CD14-positive monocyte (primary cell): Measurements from ENCODE around the gene RAB40C. TPM values are rescaled to one million over a fixed set of nuclear protein-coding genes. Genes with fewer than 3 reads are reported as not detected.

Source experiments
- DNase-seq, 3 donors: peaks; one replicate each; pipeline ENCODE4 v3.0.0-alpha.2; 2011 to 2022
- H2AFZ ChIP-seq: 2 replicates; pipeline ENCODE4 v1.6.0; 2012; ENCODE audit warnings: mild to moderate bottlenecking, low read depth, low read length, inconsistent platforms; ENCODE audit not compliant: insufficient read depth, poor library complexity, severe bottlenecking
- H3K27ac ChIP-seq, 2 donors: 1 replicate in 1 of 2; 2 replicates in 1 of 2; pipeline ENCODE4 v1.5.1; 2012 to 2013; ENCODE audit warnings: low read length in 2 of 2, control low read depth in 1 of 2, inconsistent platforms in 1 of 2, low read depth in 1 of 2, mild to moderate bottlenecking in 1 of 2
- H3K27me3 ChIP-seq, 2 donors: one replicate each; pipeline versions ENCODE4 v1.6.0 to v1.6.1; 2011 to 2013; ENCODE audit warnings: low read length in 2 of 2; ENCODE audit not compliant: control insufficient read depth in 2 of 2, insufficient read depth in 2 of 2
- H3K36me3 ChIP-seq, 2 donors: replicated peaks in 1 of 2; 1 replicate in 1 of 2; 2 replicates in 1 of 2; pipeline versions ENCODE4 v1.5.1 to v1.6.1; 2012 to 2013; ENCODE audit warnings: low read length in 2 of 2, control low read depth in 1 of 2, inconsistent platforms in 1 of 2, mild to moderate bottlenecking in 1 of 2; ENCODE audit not compliant: insufficient read depth in 2 of 2, control insufficient read depth in 1 of 2
- H3K4me1 ChIP-seq, 2 donors: 1 replicate in 1 of 2; 2 replicates in 1 of 2; pipeline versions ENCODE4 v1.5.1 to v1.6.1; 2012 to 2013; ENCODE audit warnings: low read length in 2 of 2, control low read depth in 1 of 2, inconsistent platforms in 1 of 2, mild to moderate bottlenecking in 1 of 2, moderate library complexity in 1 of 2; ENCODE audit not compliant: insufficient read depth in 2 of 2, control insufficient read depth in 1 of 2
- H3K4me2 ChIP-seq: replicated peaks from 2 replicates; pipeline ENCODE3; 2012; ENCODE audit warnings: low read length, moderate library complexity, mild to moderate bottlenecking; ENCODE audit not compliant: poor library complexity, severe bottlenecking; ENCODE audit errors: extremely low read depth
- H3K4me3 ChIP-seq, 3 experiments: fragments of 200-600 bp in 1 of 3; sonication (generic) in 1 of 3; replicated peaks in 1 of 3; 1 replicate in 2 of 3; 2 replicates in 1 of 3; pipeline ENCODE4 v1.5.1; 2011 to 2013; ENCODE audit warnings: low read length in 3 of 3, mild to moderate bottlenecking in 3 of 3, control low read depth in 2 of 3, low read depth in 2 of 3, inconsistent platforms in 1 of 3, moderate library complexity in 1 of 3
- H3K79me2 ChIP-seq: 2 replicates; pipeline ENCODE4 v1.6.0; 2012; ENCODE audit warnings: mild to moderate bottlenecking, control low read depth, inconsistent platforms, low read length, moderate library complexity; ENCODE audit not compliant: insufficient read depth
- H3K9ac ChIP-seq: 2 replicates; pipeline ENCODE4 v1.6.0; 2017; ENCODE audit warnings: low read length, mild to moderate bottlenecking; ENCODE audit not compliant: insufficient read depth, poor library complexity, severe bottlenecking
- H3K9me3 ChIP-seq, 2 donors: replicated peaks in 1 of 2; 1 replicate in 1 of 2; 2 replicates in 1 of 2; pipeline versions ENCODE4 v1.5.1 to v1.6.1; 2012 to 2013; ENCODE audit warnings: low read length in 2 of 2, control low read depth in 1 of 2; ENCODE audit not compliant: control insufficient read depth in 1 of 2, insufficient read depth in 1 of 2
- H4K20me1 ChIP-seq: 2 replicates; pipeline ENCODE4 v1.6.0; 2012; ENCODE audit warnings: mild to moderate bottlenecking, low read length, control low read depth, moderate library complexity; ENCODE audit not compliant: insufficient read depth
- H3K27ac Mint-ChIP-seq, 7 donors: one replicate each; pipeline ENCODE4 v1.8.0; 2020; ENCODE audit warnings: mild to moderate bottlenecking in 7 of 7, mixed read lengths in 7 of 7, moderate library complexity in 6 of 7, inconsistent platforms in 2 of 7
- H3K27me3 Mint-ChIP-seq, 3 donors: one replicate each; pipeline ENCODE4 v1.8.0; 2021 to 2022; ENCODE audit warnings: low read depth in 3 of 3, mild to moderate bottlenecking in 3 of 3, mixed read lengths in 3 of 3, moderate library complexity in 3 of 3, inconsistent platforms in 1 of 3
- H3K36me3 Mint-ChIP-seq, 2 donors: one replicate each; pipeline ENCODE4 v1.8.0; 2020; ENCODE audit warnings: mixed read lengths in 2 of 2, inconsistent platforms in 1 of 2, mild to moderate bottlenecking in 1 of 2
- H3K4me1 Mint-ChIP-seq: one replicate; pipeline ENCODE4 v1.8.0; 2020; ENCODE audit warnings: mild to moderate bottlenecking, mixed read lengths
- H3K4me3 Mint-ChIP-seq, 2 donors: one replicate each; pipeline ENCODE4 v1.8.0; 2020; ENCODE audit warnings: mild to moderate bottlenecking in 2 of 2, mixed read lengths in 2 of 2, moderate library complexity in 1 of 2
- H3K9me3 Mint-ChIP-seq, 7 donors: one replicate each; pipeline ENCODE4 v1.8.0; 2020 to 2022; ENCODE audit warnings: mixed read lengths in 7 of 7, mild to moderate bottlenecking in 6 of 7, moderate library complexity in 6 of 7, inconsistent platforms in 2 of 7
- WGBS: methylation state at CpG from one replicate; pipeline ENCODE4 v1.1.5; 2013; ENCODE audit warnings: missing lambda C conversion rate; ENCODE audit not compliant: insufficient coverage; 5-methylcytosine and 5-hydroxymethylcytosine counted together
- intact Hi-C, 2 donors: fragments of 100-400 bp; cut with micrococcal nuclease; formaldehyde crosslinking; loops; one replicate each; pipeline versions ENCODE4 v1.15.0 to v1.15.1; 2023
- polyA plus RNA-seq, 3 donors: library from polyadenylated mRNA; depleted of rRNA in 1 of 3; unstranded in 2 of 3; stranded (reverse) in 1 of 3; fragments of 300-500 nt in 2 of 3; fragments of >200 nt in 1 of 3; fragmentation: Illumina TruSeq in 2 of 3; gene quantifications; 1 replicate in 2 of 3; 2 replicates in 1 of 3; pipeline ENCODE4 v1.2.3, GENCODE V29; 2012 to 2021
- TF ChIP-seq, protein P1 (sequence below): fragments of 200-600 bp; IDR thresholded peaks from one replicate; pipeline ENCODE4 v1.8.0; 2022; ENCODE audit warnings: antibody characterized with exemption, mild to moderate bottlenecking

The RAB40C gene
- polyA plus RNA-seq, 3 donors, result 10.0 to 22.6 (median 10.9) TPM

DNA sequence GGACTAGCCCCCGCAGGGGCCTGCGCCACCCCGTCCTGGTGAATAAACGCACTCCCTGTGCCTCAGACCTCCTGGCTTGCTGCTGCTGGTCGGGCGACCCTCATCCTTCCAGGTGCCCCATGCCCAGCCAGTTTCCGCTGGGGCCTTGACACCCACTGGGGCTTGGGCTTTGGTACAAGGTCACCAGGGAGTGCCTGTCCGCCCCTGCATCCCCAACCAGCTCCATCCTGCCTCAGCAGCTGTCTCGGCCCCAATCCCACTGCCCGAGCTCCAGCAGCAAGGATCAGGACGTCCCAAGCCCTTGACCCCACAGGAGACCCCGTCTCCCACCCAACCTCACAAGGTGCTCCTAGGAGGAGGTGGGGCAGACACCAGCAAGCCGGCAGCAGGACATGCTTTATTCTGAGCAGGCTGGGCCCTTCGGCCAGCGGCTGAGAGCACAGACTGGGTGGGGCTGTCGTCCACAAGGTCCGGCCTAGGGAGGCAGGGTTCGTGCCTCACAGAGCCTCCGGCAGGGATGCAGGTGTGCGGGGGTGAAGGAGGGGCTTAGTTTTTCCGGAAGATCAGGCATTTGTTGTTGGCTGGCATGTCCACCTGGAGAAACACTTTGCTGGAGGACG lies 44.3 kb downstream of the RAB40C start:
- Histone ChIP-seq H3K79me2 (peaks cover 12% of the 10 kb centered on the region), H3K36me3 (peaks cover 0 to 9% of the 10 kb centered on the region in 2 donors), H3K9ac (no peak overlapping the region), H3K27me3 (no peaks in the 10 kb centered on the region), H3K9me3 (no peaks in the 10 kb centered on the region), H4K20me1 (peaks cover 35% of the 10 kb centered on the region), H3K4me3 (no peak overlapping the region), H3K4me1 (peaks cover 24 to 46% of the 10 kb centered on the region in 2 donors), H3K27ac (no peak overlapping the region), H2AFZ (no peak overlapping the region), H3K4me2 (no peak overlapping the region)
- peaks cover 2 to 4% of the 10 kb centered on the region in 2 donors for H3K36me3 Mint-ChIP-seq
- no peak overlapping the region for H3K27ac Mint-ChIP-seq
- H3K27me3 Mint-ChIP-seq, result peaks cover 3 to 12% (median 8%) of the 10 kb centered on the region in 3 donors
- H3K4me1 Mint-ChIP-seq, result peaks cover 16% of the 10 kb centered on the region
- 94% methylated on average over 17 of the region's 22 CpGs for WGBS
- TF ChIP-seq, protein P1, sequence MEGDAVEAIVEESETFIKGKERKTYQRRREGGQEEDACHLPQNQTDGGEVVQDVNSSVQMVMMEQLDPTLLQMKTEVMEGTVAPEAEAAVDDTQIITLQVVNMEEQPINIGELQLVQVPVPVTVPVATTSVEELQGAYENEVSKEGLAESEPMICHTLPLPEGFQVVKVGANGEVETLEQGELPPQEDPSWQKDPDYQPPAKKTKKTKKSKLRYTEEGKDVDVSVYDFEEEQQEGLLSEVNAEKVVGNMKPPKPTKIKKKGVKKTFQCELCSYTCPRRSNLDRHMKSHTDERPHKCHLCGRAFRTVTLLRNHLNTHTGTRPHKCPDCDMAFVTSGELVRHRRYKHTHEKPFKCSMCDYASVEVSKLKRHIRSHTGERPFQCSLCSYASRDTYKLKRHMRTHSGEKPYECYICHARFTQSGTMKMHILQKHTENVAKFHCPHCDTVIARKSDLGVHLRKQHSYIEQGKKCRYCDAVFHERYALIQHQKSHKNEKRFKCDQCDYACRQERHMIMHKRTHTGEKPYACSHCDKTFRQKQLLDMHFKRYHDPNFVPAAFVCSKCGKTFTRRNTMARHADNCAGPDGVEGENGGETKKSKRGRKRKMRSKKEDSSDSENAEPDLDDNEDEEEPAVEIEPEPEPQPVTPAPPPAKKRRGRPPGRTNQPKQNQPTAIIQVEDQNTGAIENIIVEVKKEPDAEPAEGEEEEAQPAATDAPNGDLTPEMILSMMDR, result no peak
- no peak for DNase-seq
- intact Hi-C loops, result no loop called here
- H3K9me3 Mint-ChIP-seq, result no peaks in the 10 kb centered on the region
- H3K4me3 Mint-ChIP-seq, result no peak overlapping the region

DNA sequence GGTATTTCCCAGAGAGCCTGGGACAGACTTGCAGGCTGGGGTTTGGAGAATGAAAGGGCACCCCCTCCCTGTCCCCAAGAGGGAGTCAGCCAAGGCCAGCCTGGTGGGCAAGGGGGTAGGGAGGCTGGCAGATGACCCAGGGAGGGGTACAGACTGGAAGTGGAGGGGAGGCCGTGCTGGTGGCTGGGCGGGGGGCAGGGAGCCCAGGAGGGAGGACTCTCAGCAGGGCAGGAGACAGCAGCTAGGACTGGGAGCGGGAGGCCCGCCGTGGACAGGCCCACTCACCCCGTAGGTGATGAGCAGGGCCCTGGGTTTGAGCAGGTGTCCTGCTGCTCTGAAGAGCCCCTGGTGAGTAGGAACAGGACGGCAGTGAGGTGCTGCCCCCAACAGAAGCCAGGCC lies 45.1 kb downstream of the RAB40C start:
- Mint-ChIP-seq H3K4me1 (peaks cover 14% of the 10 kb centered on the region), H3K4me3 (peak overlapping the region in 1 of 2 donors; percentile 30), H3K9me3 (no peaks in the 10 kb centered on the region), H3K36me3 (peaks cover 2 to 4% of the 10 kb centered on the region in 2 donors), H3K27ac (no peak overlapping the region), H3K27me3 (peaks cover 3 to 12% (median 8%) of the 10 kb centered on the region in 3 donors)
- no peaks in the 10 kb centered on the region for H3K9me3 ChIP-seq
- H3K4me3 ChIP-seq, result peak overlapping the region in 1 of 3 experiments; percentile 96
- peaks cover 24 to 40% of the 10 kb centered on the region in 2 donors for H3K4me1 ChIP-seq
- H3K4me2 ChIP-seq, result peak overlapping the region; percentile 100
- intact Hi-C loops, result loop anchor here (5.0 kb wide), 2 partner anchors 47 to 108 kb away; partner anchors contain the start of genes CAPN15 (in 2 of the 2), JMJD8 (in 1 of the 2) and STUB1 (in 1 of the 2)
- no peak overlapping the region for H2AFZ ChIP-seq
- H3K9ac ChIP-seq, result no peak overlapping the region
- WGBS, result 96% methylated on average over 2 of the region's 7 CpGs
- H3K27ac ChIP-seq, result no peak overlapping the region
- peaks cover 27% of the 10 kb centered on the region for H4K20me1 ChIP-seq
- TF ChIP-seq, protein P1, result no peak
- H3K27me3 ChIP-seq, result no peaks in the 10 kb centered on the region
- DNase-seq, result no peak
- H3K79me2 ChIP-seq, result peaks cover 12% of the 10 kb centered on the region
- peaks cover 0 to 8% of the 10 kb centered on the region in 2 donors for H3K36me3 ChIP-seq
